ENCODE measurements around the gene UQCR10. TPM values are rescaled to one million over a fixed set of nuclear protein-coding genes. Genes with fewer than 3 reads are reported as not detected.

The UQCR10 gene
- total RNA-seq, 2 donors from 2014 or later, result 31.9 to 36.8 TPM

DNA sequence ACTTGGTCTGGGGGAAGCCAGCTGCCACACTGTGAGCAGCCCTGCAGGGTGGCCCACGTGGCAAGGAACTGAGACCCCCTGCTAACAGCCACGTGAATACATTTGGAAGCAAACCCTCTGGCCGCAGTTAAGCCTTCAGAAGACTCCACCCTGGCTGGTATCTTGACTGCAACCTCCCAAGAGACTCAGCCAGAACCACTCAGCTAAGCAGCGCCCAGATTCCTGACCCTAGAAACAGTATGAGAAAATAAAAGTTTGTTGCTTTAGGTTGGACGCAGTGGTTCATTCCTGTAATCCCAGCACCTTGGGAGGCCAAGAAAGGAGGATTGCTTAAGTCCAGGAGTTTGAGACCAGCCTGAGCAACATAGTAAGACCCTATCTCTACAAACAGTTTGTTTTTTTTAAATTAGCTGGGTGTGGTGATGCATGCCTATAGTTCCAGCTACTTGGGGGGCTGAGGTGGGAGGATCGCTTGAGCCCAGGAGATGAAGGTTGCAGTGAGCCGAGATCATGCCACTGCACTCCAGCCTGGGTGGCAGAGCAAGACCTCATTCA lies 9.0 kb upstream of the UQCR10 start:
- H3K36me3 Mint-ChIP-seq (ENCODE audit: low read depth), result no peaks in the 10 kb centered on the region
- H3K27ac Mint-ChIP-seq, result no peak overlapping the region
- H3K4me3 Mint-ChIP-seq, result no peak overlapping the region
- DNase-seq (no peak), ATAC-seq (no peak)
- no peaks in the 10 kb centered on the region for H3K9me3 ChIP-seq (ENCODE audit: control insufficient read depth, low read length, poor library complexity, severe bottlenecking)
- peaks cover 4% of the 10 kb centered on the region for H3K4me1 Mint-ChIP-seq
- H3K27me3 Mint-ChIP-seq, result no peaks in the 10 kb centered on the region

DNA sequence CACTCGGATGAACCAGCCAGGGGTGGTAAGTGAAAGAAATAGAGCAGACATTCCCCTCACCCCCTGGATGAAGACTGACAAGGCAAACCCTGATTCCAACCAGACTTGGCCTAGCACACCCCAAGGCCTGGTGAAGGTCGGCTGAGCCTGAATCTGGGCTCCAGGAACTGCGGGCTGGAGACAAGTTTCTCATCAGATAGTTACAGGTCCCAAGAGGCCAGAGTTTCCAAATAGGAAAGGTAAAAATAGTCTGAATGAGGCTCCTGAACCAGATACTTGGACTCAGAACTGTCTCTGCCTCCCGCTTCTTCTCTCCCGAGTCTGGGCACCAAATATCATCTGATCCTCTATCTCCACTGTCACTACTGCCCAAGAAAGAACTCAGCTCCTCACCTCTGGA lies 8.2 kb upstream of the UQCR10 start:
- no peaks in the 10 kb centered on the region for H3K27me3 Mint-ChIP-seq

DNA sequence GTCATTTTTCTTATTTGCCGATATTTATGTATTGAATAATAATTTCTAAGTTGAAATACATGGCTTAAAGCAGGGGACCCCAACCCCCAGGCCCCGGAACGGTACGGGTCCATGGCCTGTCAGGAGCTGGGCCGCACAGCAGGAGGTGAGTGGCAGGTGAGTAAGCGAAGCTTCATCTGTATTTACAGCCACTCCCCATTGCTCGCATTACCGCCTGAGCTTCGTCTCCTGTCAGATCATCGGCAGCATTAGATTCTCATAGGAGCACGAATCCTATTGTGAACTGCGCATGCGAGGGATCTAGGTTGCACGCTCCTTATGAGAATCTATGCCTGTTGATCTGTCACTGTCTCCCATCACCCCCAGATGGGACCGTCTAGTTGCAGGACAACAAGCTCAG lies 4.9 kb upstream of the UQCR10 start:
- DNase-seq, result no peak
- Mint-ChIP-seq H3K36me3 (ENCODE audit: low read depth) (no peaks in the 10 kb centered on the region), H3K27ac (no peak overlapping the region), H3K4me3 (no peak overlapping the region), H3K27me3 (no peaks in the 10 kb centered on the region), H3K4me1 (peaks cover 17% of the 10 kb centered on the region)
- ATAC-seq, result no peak
- H3K9me3 ChIP-seq (ENCODE audit: control insufficient read depth, low read length, poor library complexity, severe bottlenecking), result no peaks in the 10 kb centered on the region

More for the DNA sequence above, 8.2 kb upstream of the UQCR10 start:
- ATAC-seq, result no peak
- H3K4me1 Mint-ChIP-seq, result peaks cover 4% of the 10 kb centered on the region
- H3K9me3 ChIP-seq (ENCODE audit: control insufficient read depth, low read length, poor library complexity, severe bottlenecking), result no peaks in the 10 kb centered on the region
- no peak overlapping the region for H3K27ac Mint-ChIP-seq
- no peaks in the 10 kb centered on the region for H3K36me3 Mint-ChIP-seq (ENCODE audit: low read depth)
- no peak overlapping the region for H3K4me3 Mint-ChIP-seq
- DNase-seq, result no peak

DNA sequence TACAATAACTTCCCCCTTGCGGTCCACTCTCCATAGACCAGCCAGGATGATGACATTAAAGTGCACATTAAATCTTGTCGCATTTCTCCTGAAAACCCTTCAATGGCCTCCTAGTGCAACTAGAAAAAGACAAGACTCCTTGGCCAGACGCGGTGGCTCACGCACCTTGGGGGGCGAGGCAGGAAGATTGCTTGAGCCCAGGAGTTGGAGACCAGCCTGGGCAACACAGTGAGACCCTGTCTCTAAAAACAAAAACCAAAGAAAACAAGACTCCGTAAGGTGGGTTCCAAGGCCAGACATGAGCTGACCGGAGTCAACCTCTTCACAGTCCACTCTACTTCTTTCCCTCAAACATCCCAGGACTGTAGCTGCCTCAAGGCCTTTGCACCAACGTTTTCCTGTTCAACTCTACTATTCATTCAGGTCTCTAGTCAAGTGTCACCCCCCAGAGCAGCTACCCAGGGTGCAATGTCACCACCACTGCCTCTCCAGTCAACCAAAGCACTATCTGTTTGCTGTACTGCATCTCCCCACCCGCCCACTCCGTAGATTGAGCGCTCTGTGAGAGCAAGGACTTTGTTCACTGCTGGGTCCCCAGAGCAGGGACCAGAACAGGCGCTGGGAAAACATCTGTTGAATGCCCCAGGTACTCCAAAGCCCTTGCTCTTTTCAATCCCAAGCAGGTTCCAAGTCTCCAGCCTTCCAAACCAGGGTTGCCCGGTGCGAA lies 1.1 kb upstream of the UQCR10 start:
- peak overlapping the region; percentile 98 for H3K27ac Mint-ChIP-seq
- H3K9me3 ChIP-seq (ENCODE audit: control insufficient read depth, low read length, poor library complexity, severe bottlenecking), result no peaks in the 10 kb centered on the region
- DNase-seq (peak in 1 of 3 donors; percentile 8), ATAC-seq (no peak)
- no peaks in the 10 kb centered on the region for H3K27me3 Mint-ChIP-seq
- peak overlapping the region; percentile 98 for H3K4me3 Mint-ChIP-seq
- H3K4me1 Mint-ChIP-seq, result peaks cover 28% of the 10 kb centered on the region
- H3K36me3 Mint-ChIP-seq (ENCODE audit: low read depth), result no peaks in the 10 kb centered on the region

DNA sequence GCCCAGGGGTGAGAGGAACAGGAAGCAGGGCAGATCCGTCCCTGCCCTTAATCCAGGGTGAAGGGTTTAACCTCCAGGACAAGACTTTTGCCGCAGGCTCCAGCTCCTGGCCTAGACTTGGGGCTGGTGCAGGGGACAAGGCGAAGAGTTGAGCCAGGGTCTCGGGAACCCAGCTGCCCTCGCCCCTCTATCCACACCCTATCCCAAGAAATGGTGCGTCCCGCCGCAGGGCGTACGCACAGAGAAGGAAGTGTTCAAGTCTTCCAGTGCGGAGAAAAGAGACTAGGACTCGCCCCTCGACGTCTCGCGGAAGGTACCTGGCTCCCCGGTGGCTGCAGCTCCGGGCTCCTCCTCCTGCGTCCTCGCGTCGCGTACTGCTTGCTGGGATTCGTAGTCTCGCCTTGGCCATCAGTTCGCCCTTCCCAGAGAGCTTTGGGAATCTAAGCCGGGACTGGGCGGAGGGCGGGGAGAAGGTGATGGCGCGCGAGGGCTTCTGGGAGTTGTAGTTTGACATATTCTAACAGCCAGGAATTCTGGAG lies 468 bp upstream of the UQCR10 start, which contains the start of gene ZMAT5:
TSS of gene ZMAT5 (minus strand) at position 376 of the 539 bp plus-strand sequence. CDS start 18,463 bp downstream, outside the sequence.
- ATAC-seq (peak; percentile 96), DNase-seq (peak; percentile 78 to 88 (median 79))
- Mint-ChIP-seq H3K27me3 (no peaks in the 10 kb centered on the region), H3K4me1 (peaks cover 28% of the 10 kb centered on the region), H3K27ac (peak within 1 kb of the TSS; percentile 98), H3K36me3 (ENCODE audit: low read depth) (no peaks in the 10 kb centered on the region), H3K4me3 (peak within 1 kb of the TSS; percentile 98)
- no peaks in the 10 kb centered on the region for H3K9me3 ChIP-seq (ENCODE audit: control insufficient read depth, low read length, poor library complexity, severe bottlenecking)

DNA sequence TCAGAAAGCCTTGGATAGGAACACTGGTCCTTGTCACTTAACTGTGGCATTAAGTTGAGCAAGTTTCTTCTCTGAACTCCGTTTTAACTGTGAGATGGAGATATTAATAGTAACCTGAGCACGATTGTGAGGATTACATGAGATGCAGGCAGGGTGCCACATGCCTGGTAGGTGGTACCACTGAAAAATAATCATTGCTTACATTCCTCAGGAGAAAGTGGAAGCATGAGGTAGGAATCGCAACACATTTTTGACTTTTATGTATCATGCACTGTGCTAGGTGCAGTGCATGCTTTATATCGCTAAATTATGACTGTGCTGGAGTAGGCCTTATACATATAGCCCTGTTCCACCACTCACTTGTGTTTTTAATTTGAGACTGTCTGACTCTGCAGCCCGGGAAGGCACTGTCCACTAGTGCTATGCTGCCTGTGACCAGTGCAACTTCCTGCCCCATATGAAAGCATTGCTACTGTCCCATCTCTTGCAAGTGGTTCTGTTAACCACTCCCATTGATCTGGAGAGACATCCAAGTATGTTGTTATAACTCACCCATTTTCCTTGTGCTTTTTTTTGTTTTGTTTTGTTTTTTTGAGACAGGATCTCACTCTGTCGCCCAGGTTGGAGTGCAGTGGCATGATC lies 1.0 kb downstream of the UQCR10 start:
- Mint-ChIP-seq H3K4me1 (peaks cover 31% of the 10 kb centered on the region), H3K27me3 (no peaks in the 10 kb centered on the region), H3K27ac (peak overlapping the region; percentile 98), H3K36me3 (ENCODE audit: low read depth) (peaks cover 5% of the 10 kb centered on the region), H3K4me3 (peak overlapping the region; percentile 98)
- DNase-seq (no peak), ATAC-seq (no peak)
- no peaks in the 10 kb centered on the region for H3K9me3 ChIP-seq (ENCODE audit: control insufficient read depth, low read length, poor library complexity, severe bottlenecking)

DNA sequence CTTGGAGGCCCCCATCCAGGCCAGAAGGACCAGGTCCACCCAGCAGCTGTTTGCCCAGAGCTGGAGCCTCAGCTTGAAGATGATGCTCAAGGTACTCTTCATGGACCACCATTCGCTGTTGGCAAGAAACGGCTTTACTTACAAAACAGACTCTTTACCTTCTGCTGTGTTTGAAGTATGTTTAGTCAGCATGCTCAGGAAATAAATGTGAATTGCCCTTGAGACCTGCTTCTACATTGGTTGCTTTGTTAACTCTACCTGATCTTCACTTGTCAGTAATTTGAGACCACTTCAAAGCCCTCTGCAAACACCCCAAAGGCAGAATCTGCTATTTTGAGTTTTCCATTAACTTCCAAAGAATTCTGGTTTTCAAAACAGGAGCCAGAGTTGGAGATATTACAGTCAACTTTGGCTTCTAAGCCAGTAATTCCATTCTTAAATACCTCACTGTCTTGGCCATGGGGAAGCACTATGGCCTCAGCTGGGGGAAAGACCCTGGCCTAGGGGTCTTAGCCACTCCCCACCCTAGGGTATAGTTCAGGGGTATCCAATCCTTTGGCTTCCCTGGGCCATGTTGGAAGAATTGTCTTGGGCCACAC lies 2.7 kb downstream of the UQCR10 start:
- no peaks in the 10 kb centered on the region for H3K27me3 Mint-ChIP-seq
- no peak overlapping the region for H3K27ac Mint-ChIP-seq
- no peaks in the 10 kb centered on the region for H3K9me3 ChIP-seq (ENCODE audit: control insufficient read depth, low read length, poor library complexity, severe bottlenecking)
- DNase-seq (no peak), ATAC-seq (no peak)
- H3K4me3 Mint-ChIP-seq, result no peak overlapping the region
- peaks cover 31% of the 10 kb centered on the region for H3K4me1 Mint-ChIP-seq
- H3K36me3 Mint-ChIP-seq (ENCODE audit: low read depth), result peaks cover 5% of the 10 kb centered on the region

DNA sequence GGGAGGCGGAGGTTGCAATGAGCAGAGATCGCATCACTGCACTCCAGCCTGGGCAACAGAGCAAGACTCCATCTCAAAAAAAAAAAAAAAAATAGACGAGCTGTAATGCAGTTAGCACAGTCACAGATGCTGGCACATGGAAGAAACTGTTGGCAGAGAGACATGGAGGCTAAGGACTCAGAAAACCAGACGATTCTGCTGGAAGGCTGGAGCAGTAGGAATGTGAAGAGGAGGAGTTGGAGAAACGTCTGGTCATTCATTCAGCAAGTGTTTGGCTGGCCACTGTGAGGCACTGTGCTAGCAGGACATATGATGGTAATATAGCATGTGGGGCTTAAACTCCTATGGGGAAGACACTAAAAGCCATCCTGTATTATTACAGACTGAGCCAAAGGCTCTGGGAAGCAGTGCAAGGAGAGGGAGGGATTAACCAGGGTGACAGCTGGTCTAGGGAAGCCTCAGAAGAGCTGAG lies 5.0 kb downstream of the UQCR10 start:
- Mint-ChIP-seq H3K4me1 (peaks cover 17% of the 10 kb centered on the region), H3K36me3 (ENCODE audit: low read depth) (peaks cover 5% of the 10 kb centered on the region), H3K27me3 (no peaks in the 10 kb centered on the region), H3K27ac (peak overlapping the region; percentile 47), H3K4me3 (no peak overlapping the region)
- DNase-seq, result no peak
- no peak for ATAC-seq
- no peaks in the 10 kb centered on the region for H3K9me3 ChIP-seq (ENCODE audit: control insufficient read depth, low read length, poor library complexity, severe bottlenecking)

DNA sequence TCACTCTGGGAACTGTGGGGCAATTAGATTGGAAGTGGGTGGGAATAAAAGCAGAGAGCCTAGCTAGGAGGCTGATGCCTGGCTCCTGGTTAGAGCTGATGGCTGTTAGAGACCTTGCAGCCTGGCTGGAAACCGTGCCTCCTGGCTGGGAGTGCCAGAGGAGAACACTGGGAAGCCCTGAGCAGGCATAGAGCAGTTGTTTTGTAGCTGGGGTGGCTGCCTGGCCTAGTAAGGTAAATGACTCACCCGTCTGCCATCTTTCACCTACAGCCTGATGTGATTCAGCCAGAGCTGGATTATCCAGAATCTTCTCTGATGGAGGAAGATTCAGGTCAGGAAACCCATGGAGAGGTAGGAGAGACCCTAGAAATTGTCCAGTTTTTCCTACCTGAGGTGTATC lies 6.1 kb downstream of the UQCR10 start:
- peaks cover 9% of the 10 kb centered on the region for H3K4me1 Mint-ChIP-seq
- no peaks in the 10 kb centered on the region for H3K9me3 ChIP-seq (ENCODE audit: control insufficient read depth, low read length, poor library complexity, severe bottlenecking)
- H3K27ac Mint-ChIP-seq, result no peak overlapping the region
- H3K4me3 Mint-ChIP-seq, result no peak overlapping the region
- no peaks in the 10 kb centered on the region for H3K27me3 Mint-ChIP-seq
- no peak for DNase-seq
- no peak for ATAC-seq
- H3K36me3 Mint-ChIP-seq (ENCODE audit: low read depth), result peaks cover 5% of the 10 kb centered on the region

DNA sequence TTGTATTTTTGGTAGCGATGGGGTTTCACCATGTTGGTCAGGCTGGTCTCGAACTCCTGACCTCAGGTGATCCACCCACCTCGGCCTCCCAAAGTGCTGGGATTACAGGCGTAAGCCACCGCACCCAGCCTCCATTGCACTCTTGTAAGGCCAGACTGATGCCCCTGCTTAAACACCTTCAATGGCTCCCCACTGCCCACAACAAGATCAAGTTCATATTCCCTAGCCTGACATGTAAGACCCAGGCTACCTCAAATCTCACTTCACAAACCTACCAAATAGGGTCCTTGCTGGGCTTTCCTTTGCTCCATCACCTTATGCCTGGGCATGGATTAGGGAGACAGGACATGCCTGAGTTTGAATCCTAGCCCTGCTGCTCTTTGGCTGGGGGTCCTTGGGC lies 13.1 kb downstream of the UQCR10 start:
- Mint-ChIP-seq H3K4me3 (no peak overlapping the region), H3K4me1 (peaks cover 6% of the 10 kb centered on the region), H3K36me3 (ENCODE audit: low read depth) (no peaks in the 10 kb centered on the region), H3K27ac (peak overlapping the region; percentile 29), H3K27me3 (no peaks in the 10 kb centered on the region)
- ATAC-seq, result no peak
- H3K9me3 ChIP-seq (ENCODE audit: control insufficient read depth, low read length, poor library complexity, severe bottlenecking), result no peaks in the 10 kb centered on the region
- DNase-seq, result no peak

DNA sequence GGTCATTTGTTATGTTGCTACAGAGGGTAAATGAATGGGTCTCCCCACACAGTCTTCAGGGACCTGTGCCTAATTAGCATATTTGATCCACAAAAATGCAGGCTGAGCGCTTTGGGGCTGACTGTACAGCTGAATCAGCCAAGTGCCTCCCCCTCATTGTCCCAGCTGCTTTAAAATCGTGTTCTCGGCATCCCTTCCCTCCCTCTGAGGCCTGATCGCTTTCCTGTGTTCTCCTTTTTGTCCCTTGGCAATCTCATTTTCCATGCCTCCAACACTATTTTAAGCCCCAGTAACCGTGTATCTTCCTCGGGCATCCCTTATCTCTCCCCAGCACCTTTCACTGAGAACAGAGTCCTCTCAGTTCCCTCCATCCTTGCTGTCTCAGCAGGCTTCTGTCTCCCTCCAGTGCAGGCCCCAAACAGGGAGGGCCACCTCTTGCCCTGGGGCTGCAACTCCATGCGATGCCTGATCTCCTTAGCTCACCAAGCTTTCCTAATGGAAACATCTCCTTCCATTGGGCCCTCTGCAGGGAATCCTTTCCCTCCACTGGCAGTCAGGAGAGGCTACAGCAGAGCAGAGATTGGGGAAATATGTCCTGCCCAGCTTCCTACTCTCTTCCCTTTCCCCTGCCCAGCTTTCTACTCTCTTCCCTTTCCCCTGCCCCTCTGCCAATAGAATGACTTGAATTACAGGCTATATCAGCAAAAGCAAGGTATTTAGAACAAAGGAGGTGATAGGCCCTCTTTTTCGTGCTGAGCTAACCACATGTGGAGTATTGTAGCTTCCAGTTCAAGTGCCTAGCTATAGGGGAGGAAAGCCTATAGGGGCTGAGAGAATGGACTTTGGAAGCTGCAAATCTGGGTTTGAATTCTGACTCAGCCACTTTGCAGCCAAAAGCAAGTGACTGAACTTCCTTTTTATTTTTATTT lies 13.8 kb downstream of the UQCR10 start:
- H3K27me3 Mint-ChIP-seq, result no peaks in the 10 kb centered on the region
- H3K36me3 Mint-ChIP-seq (ENCODE audit: low read depth), result no peaks in the 10 kb centered on the region
- peaks cover 7% of the 10 kb centered on the region for H3K4me1 Mint-ChIP-seq
- H3K9me3 ChIP-seq (ENCODE audit: control insufficient read depth, low read length, poor library complexity, severe bottlenecking), result no peaks in the 10 kb centered on the region
- DNase-seq, result no peak
- H3K27ac Mint-ChIP-seq, result peak overlapping the region; percentile 44
- no peak for ATAC-seq
- H3K4me3 Mint-ChIP-seq, result no peak overlapping the region

DNA sequence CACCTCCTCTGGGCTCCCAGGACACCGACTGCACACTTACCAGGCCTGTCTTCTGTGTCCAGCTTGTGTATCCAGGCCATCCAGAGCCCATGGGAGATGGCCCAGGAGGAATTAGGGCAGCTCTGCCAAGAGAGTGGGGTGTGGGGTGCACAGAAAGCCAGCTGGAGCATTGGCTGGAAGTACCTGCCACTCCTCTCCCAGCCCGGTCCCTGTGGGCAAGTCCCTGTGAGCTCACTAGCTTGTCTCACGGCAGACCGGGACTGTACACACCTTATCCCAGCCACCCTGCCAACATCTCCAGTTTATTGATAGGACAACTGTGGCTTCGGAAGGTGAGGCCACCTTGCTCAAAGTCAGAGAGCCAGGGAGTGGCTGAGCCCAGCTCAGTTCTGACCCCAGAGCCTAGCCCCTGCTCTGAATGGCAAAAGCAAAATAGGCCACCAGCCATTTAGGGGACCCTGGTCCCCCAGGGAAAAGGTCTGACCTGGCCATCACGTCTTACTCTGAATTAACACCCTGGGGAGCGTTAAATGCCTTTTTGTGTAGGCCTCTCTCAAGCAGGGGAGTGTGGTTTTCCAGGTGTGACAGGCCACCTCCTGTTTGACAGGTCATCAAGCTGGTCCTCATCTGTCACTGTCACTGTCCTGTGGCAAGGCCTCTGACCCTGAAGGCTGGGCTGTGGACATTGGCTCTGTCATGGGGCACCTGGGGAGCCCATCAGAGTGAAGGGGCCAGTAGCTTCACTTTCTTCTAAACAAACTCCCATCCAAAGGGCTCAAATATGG lies 15.1 kb downstream of the UQCR10 start:
- ATAC-seq (no peak), DNase-seq (no peak)
- no peaks in the 10 kb centered on the region for H3K9me3 ChIP-seq (ENCODE audit: control insufficient read depth, low read length, poor library complexity, severe bottlenecking)
- peaks cover 8% of the 10 kb centered on the region for H3K4me1 Mint-ChIP-seq
- H3K27ac Mint-ChIP-seq, result peak overlapping the region; percentile 44
- H3K4me3 Mint-ChIP-seq, result no peak overlapping the region
- no peaks in the 10 kb centered on the region for H3K27me3 Mint-ChIP-seq
- H3K36me3 Mint-ChIP-seq (ENCODE audit: low read depth), result no peaks in the 10 kb centered on the region
